Uterus (tissue), 4 donors: Measurements from ENCODE around the gene ARMCX5. TPM values are rescaled to one million over a fixed set of nuclear protein-coding genes. Genes with fewer than 3 reads are reported as not detected.

Experiments
- DNase-seq, 2 donors: peaks; one replicate each; pipeline ENCODE4 v3.0.0-alpha.2; 2019 to 2020
- H3K27ac ChIP-seq, 2 donors: fragments of 200-600 bp; sonication (generic); 1 replicate in 1 of 2; 2 replicates in 1 of 2; pipeline ENCODE4 v1.5.1; 2016 to 2018
- H3K27me3 ChIP-seq, 2 donors: fragments of 200-600 bp; sonication (generic); one replicate each; pipeline ENCODE4 v1.5.1; 2018 to 2019; ENCODE audit warnings: control low read depth in 1 of 2
- H3K36me3 ChIP-seq, 2 donors: fragments of 200-600 bp; sonication (generic); one replicate each; pipeline ENCODE4 v1.5.1; 2019; ENCODE audit warnings: control low read depth in 1 of 2
- H3K4me1 ChIP-seq, 2 donors: fragments of 200-600 bp; sonication (generic); one replicate each; pipeline ENCODE4 v1.5.1; 2018 to 2019; ENCODE audit warnings: control low read depth in 1 of 2
- H3K4me3 ChIP-seq, 2 donors: fragments of 200-600 bp; sonication (generic); 1 replicate in 1 of 2; 2 replicates in 1 of 2; pipeline ENCODE4 v1.5.1; 2018 to 2019; ENCODE audit warnings: mild to moderate bottlenecking in 1 of 2
- H3K9me3 ChIP-seq, 2 donors: fragments of 200-600 bp; sonication (generic); one replicate each; pipeline ENCODE4 v1.5.1; 2019; ENCODE audit warnings: control low read depth in 1 of 2
- CTCF ChIP-seq, 4 experiments: fragments of 200-600 bp in 2 of 4; fragments of 450-650 bp in 2 of 4; sonication (generic) in 2 of 4; IDR thresholded peaks; one replicate each; pipeline ENCODE4 v1.5.1; 2016 to 2019; ENCODE audit warnings: antibody characterized with exemption in 4 of 4, mild to moderate bottlenecking in 2 of 4, moderate library complexity in 1 of 4
- POLR2A ChIP-seq, 2 donors: fragments of 450-650 bp; IDR thresholded peaks; one replicate each; pipeline ENCODE4 v1.6.1; 2016; ENCODE audit warnings: antibody characterized with exemption in 2 of 2, mild to moderate bottlenecking in 1 of 2, moderate library complexity in 1 of 2
- intact Hi-C: fragments of 100-400 bp; cut with DNase I; formaldehyde crosslinking; loops from one replicate; pipeline ENCODE4 v1.15.1; 2023; ENCODE audit warnings: low total_unique reads
- total RNA-seq, 4 donors: library from RNA; depleted of rRNA in 3 of 4; stranded (reverse); fragments of >200 nt in 3 of 4; gene quantifications; one replicate each; pipeline versions ENCODE4 v1.1.0 to v1.2.4, GENCODE V29; 2014 to 2023
- donor health status: DM: yes; HTN: yes; CAD: no.

ARMCX5 gene
- total RNA-seq, 4 donors from 2014 or later: 8.8 to 27.7 (median 12.5) TPM

- peak overlapping the region; percentile 39 to 44 for H3K4me3 ChIP-seq
- no peaks in the 10 kb centered on the region for H3K4me1 ChIP-seq
- no peaks in the 10 kb centered on the region for H3K27me3 ChIP-seq
- intact Hi-C loops: no loop called here
- no peaks in the 10 kb centered on the region for H3K9me3 ChIP-seq
- TF ChIP-seq CTCF (IDR thresholded peaks at IDR 0.05) (no peak), POLR2A (IDR thresholded peaks at IDR 0.05) (no peak)
- peak overlapping the region; percentile 79 to 80 for H3K27ac ChIP-seq
- no peaks in the 10 kb centered on the region for H3K36me3 ChIP-seq
- no peak for DNase-seq
These were observed 750 bp downstream of the ARMCX5 start for GRCh38 chrX:102599951-102600579.

GRCh38 chrX:102604327-102604726 is 5.0 kb downstream of the ARMCX5 start:
- H3K4me3 ChIP-seq: no peak overlapping the region
- no peak for DNase-seq
- no peak overlapping the region for H3K27ac ChIP-seq
- H3K4me1 ChIP-seq: no peaks in the 10 kb centered on the region
- TF ChIP-seq CTCF (IDR thresholded peaks at IDR 0.05): no peak
- TF ChIP-seq POLR2A (IDR thresholded peaks at IDR 0.05): no peak
- intact Hi-C loops: no loop called here
- H3K36me3 ChIP-seq: no peaks in the 10 kb centered on the region
- peaks cover 0 to 3% of the 10 kb centered on the region in 2 donors for H3K27me3 ChIP-seq
- no peaks in the 10 kb centered on the region for H3K9me3 ChIP-seq

GRCh38 chrX:102606115-102606514 is 6.8 kb downstream of the ARMCX5 start:
- intact Hi-C loops: no loop called here
- TF ChIP-seq CTCF (IDR thresholded peaks at IDR 0.05) (no peak), POLR2A (IDR thresholded peaks at IDR 0.05) (no peak)
- H3K9me3 ChIP-seq: no peaks in the 10 kb centered on the region
- no peak overlapping the region for H3K4me3 ChIP-seq
- DNase-seq: no peak
- H3K36me3 ChIP-seq: no peaks in the 10 kb centered on the region
- peaks cover 0 to 3% of the 10 kb centered on the region in 2 donors for H3K27me3 ChIP-seq
- no peaks in the 10 kb centered on the region for H3K4me1 ChIP-seq
- no peak overlapping the region for H3K27ac ChIP-seq

- Histone ChIP-seq H3K27me3 (peaks cover 0 to 3% of the 10 kb centered on the region in 2 donors), H3K4me1 (no peaks in the 10 kb centered on the region), H3K27ac (no peak overlapping the region), H3K9me3 (no peaks in the 10 kb centered on the region), H3K4me3 (no peak overlapping the region), H3K36me3 (no peaks in the 10 kb centered on the region)
- no peak for DNase-seq
- intact Hi-C loops: no loop called here
- no peak for TF ChIP-seq POLR2A (IDR thresholded peaks at IDR 0.05)
- TF ChIP-seq CTCF (IDR thresholded peaks at IDR 0.05): no peak
These were observed 11.6 kb downstream of the ARMCX5 start for GRCh38 chrX:102610905-102611304.

- Histone ChIP-seq H3K9me3 (no peaks in the 10 kb centered on the region), H3K27me3 (no peaks in the 10 kb centered on the region), H3K36me3 (no peaks in the 10 kb centered on the region), H3K4me1 (no peaks in the 10 kb centered on the region), H3K27ac (no peak overlapping the region), H3K4me3 (no peak overlapping the region)
- DNase-seq: no peak
- no peak for TF ChIP-seq POLR2A (IDR thresholded peaks at IDR 0.05)
- TF ChIP-seq CTCF (IDR thresholded peaks at IDR 0.05): no peak
- intact Hi-C loops: no loop called here
These were observed 24.8 kb downstream of the ARMCX5 start for GRCh38 chrX:102624105-102624504.
